ENCODE measurements around the gene DCX.

DNA sequence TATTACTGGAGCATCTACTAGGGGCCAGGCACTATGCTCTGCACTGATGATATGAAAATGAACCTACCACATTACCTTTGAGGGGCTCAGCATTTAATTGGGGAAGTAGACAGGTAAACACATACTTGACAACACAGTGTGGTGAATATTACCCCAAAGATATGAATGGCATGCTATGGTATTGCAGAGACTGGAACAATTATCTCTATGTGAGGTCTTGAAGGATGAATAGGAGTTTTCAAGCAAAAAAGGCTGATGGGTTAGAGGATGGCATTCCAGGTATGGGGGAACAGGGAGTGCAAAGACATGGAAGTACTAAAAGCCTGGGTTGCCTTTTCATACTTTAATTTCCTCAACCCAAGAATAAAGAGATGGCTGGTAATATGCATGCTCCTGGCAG, 82.6 kb downstream of the DCX start:
- no peak for TF ChIP-seq CTCF (IDR thresholded peaks at IDR 0.05)
- TF ChIP-seq POLR2A (IDR thresholded peaks at IDR 0.05) = no peak
